Keratinocyte (primary cell): ENCODE data around the gene DLG2. TPM values are rescaled to one million over a fixed set of nuclear protein-coding genes. Genes with fewer than 3 reads are reported as not detected.

ENCODE experiments used
- DNase-seq: peaks from one replicate; pipeline ENCODE4 v3.0.0-alpha.2; 2011; ENCODE audit warnings: low read depth, missing footprints, low spot score
- FAIRE-seq: peaks from 2 replicates; lab custom pipeline; 2011; peaks lifted over from hg19 to GRCh38; lab: Jason Lieb, UNC
- H2AFZ ChIP-seq: 2 replicates; pipeline ENCODE4 v1.6.0; 2012; ENCODE audit warnings: low read length, control low read depth, inconsistent platforms; ENCODE audit not compliant: control insufficient read depth
- H3K27ac ChIP-seq: 2 replicates; pipeline ENCODE4 v1.5.1; 2011; ENCODE audit warnings: low read length; ENCODE audit not compliant: control insufficient read depth, insufficient read depth
- H3K27me3 ChIP-seq: 3 replicates; pipeline ENCODE4 v1.6.0; 2011; ENCODE audit warnings: low read length; ENCODE audit not compliant: control insufficient read depth, insufficient read depth; ENCODE audit errors: extremely low read depth
- H3K36me3 ChIP-seq, 2 experiments: 2 replicates in 1 of 2; 3 replicates in 1 of 2; pipeline ENCODE4 v1.5.1; 2011; ENCODE audit warnings: low read length in 2 of 2, mild to moderate bottlenecking in 1 of 2; ENCODE audit not compliant: control insufficient read depth in 2 of 2, insufficient read depth in 2 of 2; ENCODE audit errors: extremely low read depth in 1 of 2
- H3K4me1 ChIP-seq: 3 replicates; pipeline ENCODE4 v1.5.1; 2011; ENCODE audit warnings: low read length; ENCODE audit not compliant: control insufficient read depth, insufficient read depth; ENCODE audit errors: extremely low read depth
- H3K4me2 ChIP-seq: 3 replicates; pipeline ENCODE4 v1.6.0; 2011; ENCODE audit warnings: low read depth, low read length; ENCODE audit not compliant: control insufficient read depth, insufficient read depth; ENCODE audit errors: extremely low read depth
- H3K4me3 ChIP-seq, 3 experiments: fragments of 200-600 bp in 1 of 3; sonication (generic) in 1 of 3; 2 replicates in 2 of 3; 3 replicates in 1 of 3; pipeline ENCODE4 v1.5.1; 2011 to 2016; ENCODE audit warnings: low read length in 3 of 3, mild to moderate bottlenecking in 3 of 3, control low read depth in 2 of 3, inconsistent platforms in 1 of 3, low read depth in 1 of 3, mixed read lengths in 1 of 3, mixed run types in 1 of 3, moderate library complexity in 1 of 3; ENCODE audit not compliant: control insufficient read depth in 2 of 3, insufficient read depth in 2 of 3; ENCODE audit errors: extremely low read depth in 1 of 3
- H3K79me2 ChIP-seq: 2 replicates; pipeline ENCODE4 v1.6.0; 2012; ENCODE audit warnings: low read length; ENCODE audit not compliant: control insufficient read depth, insufficient read depth
- H3K9ac ChIP-seq: 3 replicates; pipeline ENCODE4 v1.6.0; 2011; ENCODE audit warnings: low read length; ENCODE audit not compliant: control insufficient read depth, insufficient read depth; ENCODE audit errors: extremely low read depth
- H3K9me1 ChIP-seq: 3 replicates; pipeline ENCODE4 v1.6.0; 2011; ENCODE audit warnings: low read length; ENCODE audit not compliant: control insufficient read depth, insufficient read depth; ENCODE audit errors: extremely low read depth
- H3K9me3 ChIP-seq: 2 replicates; pipeline ENCODE4 v1.5.1; 2012; ENCODE audit warnings: low read depth, low read length; ENCODE audit not compliant: control insufficient read depth
- H4K20me1 ChIP-seq: 3 replicates; pipeline ENCODE4 v1.6.0; 2011; ENCODE audit warnings: low read length; ENCODE audit not compliant: control insufficient read depth, insufficient read depth; ENCODE audit errors: extremely low read depth
- EZH2 ChIP-seq: IDR thresholded peaks from one replicate; pipeline ENCODE4 v1.6.1; 2012; ENCODE audit warnings: inconsistent platforms, mild to moderate bottlenecking, low read length, moderate library complexity
- dilution Hi-C: fragments of 300-500 bp; cut with MboI; formaldehyde crosslinking; loops from one replicate; pipeline ENCODE4 v1.7.0; 2020; ENCODE audit warnings: low sequenced_read_pairs; ENCODE audit not compliant: extremely low pct_ligation_motif_present
- polyA plus RNA-seq, 5 experiments: library from polyadenylated mRNA; depleted of rRNA in 3 of 5; stranded (reverse) in 3 of 5; stranded (forward) in 1 of 5; unstranded in 1 of 5; fragments of >200 nt; gene quantifications; 1 replicate in 1 of 5; 2 replicates in 3 of 5; 3 replicates in 1 of 5; pipeline versions ENCODE4 v1.2.1 to v1.2.3, GENCODE V29; 2011 to 2012; ENCODE audit warnings: missing spikeins in 2 of 5, low read depth in 1 of 5, low replicate concordance in 1 of 5
- TF ChIP-seq, protein P1 (sequence below), 3 experiments: IDR thresholded peaks in 1 of 3; conservative IDR thresholded peaks in 1 of 3; optimal IDR thresholded peaks in 1 of 3; 2 replicates in 2 of 3; 3 replicates in 1 of 3; pipeline versions ENCODE3 to v1.5.1; 2011; ENCODE audit warnings: low read length in 3 of 3, mild to moderate bottlenecking in 3 of 3, moderate library complexity in 2 of 3, control low read depth in 1 of 3, inconsistent platforms in 1 of 3; ENCODE audit not compliant: insufficient read depth in 2 of 3; ENCODE audit errors: extremely low read depth in 1 of 3

The DLG2 gene
- polyA plus RNA-seq, 1 donor (not counting 4 experiments of a cell fraction or from before 2014, with no cell fraction given) = 0.55 TPM

DNA sequence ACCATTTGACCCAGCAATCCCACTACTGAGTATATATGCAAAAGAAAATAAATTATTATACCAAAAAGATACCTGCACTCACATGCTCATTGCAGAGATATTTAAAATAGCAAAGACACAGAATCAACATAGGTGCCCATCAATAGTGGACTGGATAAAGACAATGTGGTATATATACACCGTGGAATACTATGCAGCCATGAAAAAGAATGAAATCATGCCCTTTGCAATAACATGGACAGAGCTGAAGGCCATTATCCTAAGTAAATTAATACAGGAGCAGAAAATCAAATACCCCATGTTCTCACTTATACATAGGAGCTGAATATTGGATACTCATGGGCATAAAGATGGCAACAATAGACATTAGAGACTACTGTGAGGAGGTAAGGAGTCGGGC, 68.7 kb downstream of the DLG2 start:
- DNase-seq (no peak), FAIRE-seq (no peak)
- Histone ChIP-seq H3K9ac (no peak overlapping the region), H3K27ac (no peak overlapping the region), H2AFZ (no peak overlapping the region), H3K4me1 (no peaks in the 10 kb centered on the region), H3K9me3 (no peaks in the 10 kb centered on the region), H4K20me1 (no peaks in the 10 kb centered on the region), H3K27me3 (no peaks in the 10 kb centered on the region), H3K79me2 (no peaks in the 10 kb centered on the region), H3K9me1 (no peaks in the 10 kb centered on the region), H3K36me3 (no peaks in the 10 kb centered on the region), H3K4me3 (no peak overlapping the region), H3K4me2 (no peak overlapping the region)
- TF ChIP-seq, protein P1, sequence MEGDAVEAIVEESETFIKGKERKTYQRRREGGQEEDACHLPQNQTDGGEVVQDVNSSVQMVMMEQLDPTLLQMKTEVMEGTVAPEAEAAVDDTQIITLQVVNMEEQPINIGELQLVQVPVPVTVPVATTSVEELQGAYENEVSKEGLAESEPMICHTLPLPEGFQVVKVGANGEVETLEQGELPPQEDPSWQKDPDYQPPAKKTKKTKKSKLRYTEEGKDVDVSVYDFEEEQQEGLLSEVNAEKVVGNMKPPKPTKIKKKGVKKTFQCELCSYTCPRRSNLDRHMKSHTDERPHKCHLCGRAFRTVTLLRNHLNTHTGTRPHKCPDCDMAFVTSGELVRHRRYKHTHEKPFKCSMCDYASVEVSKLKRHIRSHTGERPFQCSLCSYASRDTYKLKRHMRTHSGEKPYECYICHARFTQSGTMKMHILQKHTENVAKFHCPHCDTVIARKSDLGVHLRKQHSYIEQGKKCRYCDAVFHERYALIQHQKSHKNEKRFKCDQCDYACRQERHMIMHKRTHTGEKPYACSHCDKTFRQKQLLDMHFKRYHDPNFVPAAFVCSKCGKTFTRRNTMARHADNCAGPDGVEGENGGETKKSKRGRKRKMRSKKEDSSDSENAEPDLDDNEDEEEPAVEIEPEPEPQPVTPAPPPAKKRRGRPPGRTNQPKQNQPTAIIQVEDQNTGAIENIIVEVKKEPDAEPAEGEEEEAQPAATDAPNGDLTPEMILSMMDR (optimal IDR thresholded peaks at IDR 0.05 in 1 of 3, IDR thresholded peaks at IDR 0.05 in 1 of 3, conservative IDR thresholded peaks at IDR 0.05 in 1 of 3; ENCODE audit: extremely low read depth in 1 of 3, insufficient read depth in 2 of 3, low read length in 3 of 3) = no peak
- TF ChIP-seq EZH2 = no peak
- dilution Hi-C loops = no loop called here

DNA sequence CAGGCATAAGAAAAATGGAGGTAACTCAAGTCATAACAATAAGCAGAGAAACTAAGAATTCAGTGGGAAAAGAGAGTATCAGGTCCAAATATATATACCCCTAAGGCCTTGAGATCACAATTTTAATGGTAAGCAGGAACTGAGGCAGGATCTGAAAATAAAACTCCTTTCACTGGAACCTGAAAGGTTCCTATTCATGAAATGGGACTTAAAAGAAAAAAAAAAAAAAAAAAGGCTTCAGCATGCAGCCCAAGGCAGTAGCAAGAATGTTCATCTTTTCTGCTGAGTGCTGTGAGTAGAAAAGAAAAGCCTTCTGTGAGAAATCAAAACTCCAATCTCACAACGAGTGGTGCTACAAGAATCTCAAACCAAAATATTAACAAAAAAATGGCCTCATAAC, 75.3 kb downstream of the DLG2 start:
- TF ChIP-seq EZH2 = no peak
- TF ChIP-seq, protein P1 (optimal IDR thresholded peaks at IDR 0.05 in 1 of 3, IDR thresholded peaks at IDR 0.05 in 1 of 3, conservative IDR thresholded peaks at IDR 0.05 in 1 of 3; ENCODE audit: extremely low read depth in 1 of 3, insufficient read depth in 2 of 3, low read length in 3 of 3) = no peak
- no peaks in the 10 kb centered on the region for H3K79me2 ChIP-seq
- no peaks in the 10 kb centered on the region for H4K20me1 ChIP-seq
- no peaks in the 10 kb centered on the region for H3K27me3 ChIP-seq
- H3K36me3 ChIP-seq = no peaks in the 10 kb centered on the region
- H3K9me1 ChIP-seq = no peaks in the 10 kb centered on the region
- no peak for FAIRE-seq
- DNase-seq = no peak
- H3K4me2 ChIP-seq = no peak overlapping the region
- no peak overlapping the region for H2AFZ ChIP-seq
- H3K27ac ChIP-seq = no peak overlapping the region
- no peaks in the 10 kb centered on the region for H3K4me1 ChIP-seq
- H3K9me3 ChIP-seq = no peaks in the 10 kb centered on the region
- dilution Hi-C loops = no loop called here
- no peak overlapping the region for H3K9ac ChIP-seq
- H3K4me3 ChIP-seq = no peak overlapping the region
